ENCODE data around the gene NEO1. TPM values are rescaled to one million over a fixed set of nuclear protein-coding genes. Genes with fewer than 3 reads are reported as not detected.

The NEO1 gene
- polyA plus RNA-seq, 1 of the 3 experiments (the other 2 are of a cell fraction): 13.1 TPM

Small RNA genes within 50 kb of the gene (small RNA-seq; reads per million reads assigned to genes)
- 0 reads per million in 7 experiments for gene FKBP1AP2
